ENCODE results near the gene CSF1. TPM values are rescaled to one million over a fixed set of nuclear protein-coding genes. Genes with fewer than 3 reads are reported as not detected.

CSF1 gene
- total and polyA plus RNA-seq, 9 donors, result 13.1 to 57.6 (median 44.3) TPM

DNA sequence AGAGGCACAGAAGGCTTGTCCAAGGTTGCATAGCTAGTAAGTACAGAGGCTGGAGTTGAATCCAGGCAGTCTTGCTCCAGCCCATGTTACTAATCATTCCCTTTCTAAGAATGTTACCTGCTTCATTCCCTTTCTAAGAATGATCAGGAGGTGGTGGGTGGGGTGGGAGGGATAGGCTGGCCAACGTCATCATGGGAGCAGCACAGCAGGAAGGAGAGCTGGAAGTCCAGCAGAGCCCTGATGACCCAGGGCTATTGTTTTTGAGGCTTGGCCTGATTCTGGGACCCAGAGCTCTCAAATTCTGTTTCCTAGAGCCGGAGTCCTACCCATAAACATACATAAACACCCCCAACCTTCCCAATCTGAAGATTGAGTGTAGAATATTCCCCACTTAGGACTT lies 11.8 kb upstream of the CSF1 start:
- H3K4me1 ChIP-seq (ENCODE audit: insufficient read depth), result no peaks in the 10 kb centered on the region
- intact Hi-C loops (cut with DNase I), result no loop called here

DNA sequence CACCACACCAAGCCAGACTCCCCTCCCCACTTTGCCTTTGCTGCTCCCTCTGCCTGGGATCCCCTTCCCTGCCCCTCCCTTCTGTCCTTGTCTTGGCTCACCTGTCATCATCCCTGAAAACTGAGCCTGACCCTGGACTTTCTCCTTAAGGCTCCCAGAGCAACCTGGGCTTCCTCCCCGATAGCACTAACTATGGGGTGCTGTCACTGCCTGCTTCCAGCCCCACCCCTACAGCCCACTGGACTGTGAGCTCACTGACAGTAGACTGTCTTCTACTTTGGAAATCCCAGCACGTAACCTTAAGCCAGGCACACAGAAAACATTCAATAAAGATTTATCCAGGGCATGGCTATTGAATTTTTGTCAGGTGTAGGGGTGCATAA lies 9.5 kb upstream of the CSF1 start:
- no peaks in the 10 kb centered on the region for H3K36me3 ChIP-seq
- no peaks in the 10 kb centered on the region for H3K9me3 ChIP-seq
- DNase-seq, result no peak
- no peaks in the 10 kb centered on the region for H3K4me1 ChIP-seq (ENCODE audit: insufficient read depth)
- no peaks in the 10 kb centered on the region for H3K27me3 ChIP-seq
- TF ChIP-seq POLR2A (IDR thresholded peaks at IDR 0.05), result no peak
- no peak overlapping the region for H3K4me3 ChIP-seq
- no peak overlapping the region for H3K27ac ChIP-seq
- 94 to 100% (median 94%) methylated on average over 2 of the region's 2 CpGs for WGBS, 3 donors
- intact Hi-C loops (cut with DNase I), result no loop called here

More for the DNA sequence above, 11.8 kb upstream of the CSF1 start:
- DNase-seq, result no peak
- no peaks in the 10 kb centered on the region for H3K27me3 ChIP-seq
- no peaks in the 10 kb centered on the region for H3K36me3 ChIP-seq
- H3K4me3 ChIP-seq, result no peak overlapping the region
- 78 to 94% (median 82%) methylated on average over 2 of the region's 2 CpGs for WGBS, 3 donors
- no peaks in the 10 kb centered on the region for H3K9me3 ChIP-seq
- H3K27ac ChIP-seq, result no peak overlapping the region
- no peak for TF ChIP-seq POLR2A (IDR thresholded peaks at IDR 0.05)
- no peak for TF ChIP-seq EP300 (IDR thresholded peaks at IDR 0.05)
- TF ChIP-seq, protein P1, sequence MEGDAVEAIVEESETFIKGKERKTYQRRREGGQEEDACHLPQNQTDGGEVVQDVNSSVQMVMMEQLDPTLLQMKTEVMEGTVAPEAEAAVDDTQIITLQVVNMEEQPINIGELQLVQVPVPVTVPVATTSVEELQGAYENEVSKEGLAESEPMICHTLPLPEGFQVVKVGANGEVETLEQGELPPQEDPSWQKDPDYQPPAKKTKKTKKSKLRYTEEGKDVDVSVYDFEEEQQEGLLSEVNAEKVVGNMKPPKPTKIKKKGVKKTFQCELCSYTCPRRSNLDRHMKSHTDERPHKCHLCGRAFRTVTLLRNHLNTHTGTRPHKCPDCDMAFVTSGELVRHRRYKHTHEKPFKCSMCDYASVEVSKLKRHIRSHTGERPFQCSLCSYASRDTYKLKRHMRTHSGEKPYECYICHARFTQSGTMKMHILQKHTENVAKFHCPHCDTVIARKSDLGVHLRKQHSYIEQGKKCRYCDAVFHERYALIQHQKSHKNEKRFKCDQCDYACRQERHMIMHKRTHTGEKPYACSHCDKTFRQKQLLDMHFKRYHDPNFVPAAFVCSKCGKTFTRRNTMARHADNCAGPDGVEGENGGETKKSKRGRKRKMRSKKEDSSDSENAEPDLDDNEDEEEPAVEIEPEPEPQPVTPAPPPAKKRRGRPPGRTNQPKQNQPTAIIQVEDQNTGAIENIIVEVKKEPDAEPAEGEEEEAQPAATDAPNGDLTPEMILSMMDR (IDR thresholded peaks at IDR 0.05), result no peak

DNA sequence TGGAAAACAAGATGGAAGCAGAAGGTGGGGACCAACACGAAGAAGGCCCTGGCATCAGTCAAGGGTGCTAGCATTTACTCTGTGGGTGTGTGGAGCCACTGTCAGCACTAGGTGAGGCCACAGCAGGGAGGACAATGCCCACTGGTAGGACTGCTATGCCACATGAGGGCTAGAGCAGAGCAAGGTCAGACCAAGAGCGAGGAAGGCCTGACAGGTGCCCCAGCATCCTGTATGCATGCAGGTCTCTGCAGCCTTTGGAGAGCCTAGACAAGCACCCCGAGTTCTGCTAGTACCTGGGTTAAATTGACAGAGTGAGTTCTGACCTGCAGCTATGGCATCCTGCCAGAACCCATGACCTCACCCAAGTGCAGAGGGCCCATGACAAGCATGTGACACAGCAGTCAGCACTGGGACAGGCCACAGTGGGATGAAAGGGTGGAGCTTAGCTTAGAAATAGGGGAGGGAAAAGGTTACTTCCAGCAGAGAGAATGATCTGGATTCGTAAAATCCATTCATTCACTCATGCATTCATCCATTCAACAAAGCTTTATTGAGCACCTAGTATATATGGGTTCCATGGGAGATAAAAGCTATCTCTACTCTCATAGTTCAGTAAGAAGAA lies 9.0 kb upstream of the CSF1 start:
- no peak overlapping the region for H3K4me3 ChIP-seq
- no peaks in the 10 kb centered on the region for H3K4me1 ChIP-seq (ENCODE audit: insufficient read depth)
- intact Hi-C loops (cut with DNase I), result no loop called here
- no peak for DNase-seq
- TF ChIP-seq EP300 (IDR thresholded peaks at IDR 0.05), result no peak
- TF ChIP-seq, protein P1 (IDR thresholded peaks at IDR 0.05), result no peak
- TF ChIP-seq POLR2A (IDR thresholded peaks at IDR 0.05), result no peak
- H3K27ac ChIP-seq, result no peak overlapping the region
- H3K9me3 ChIP-seq, result no peaks in the 10 kb centered on the region
- no peaks in the 10 kb centered on the region for H3K27me3 ChIP-seq
- WGBS, 3 donors, result 91 to 94% (median 93%) methylated on average over 4 of the region's 4 CpGs
- H3K36me3 ChIP-seq, result no peaks in the 10 kb centered on the region

DNA sequence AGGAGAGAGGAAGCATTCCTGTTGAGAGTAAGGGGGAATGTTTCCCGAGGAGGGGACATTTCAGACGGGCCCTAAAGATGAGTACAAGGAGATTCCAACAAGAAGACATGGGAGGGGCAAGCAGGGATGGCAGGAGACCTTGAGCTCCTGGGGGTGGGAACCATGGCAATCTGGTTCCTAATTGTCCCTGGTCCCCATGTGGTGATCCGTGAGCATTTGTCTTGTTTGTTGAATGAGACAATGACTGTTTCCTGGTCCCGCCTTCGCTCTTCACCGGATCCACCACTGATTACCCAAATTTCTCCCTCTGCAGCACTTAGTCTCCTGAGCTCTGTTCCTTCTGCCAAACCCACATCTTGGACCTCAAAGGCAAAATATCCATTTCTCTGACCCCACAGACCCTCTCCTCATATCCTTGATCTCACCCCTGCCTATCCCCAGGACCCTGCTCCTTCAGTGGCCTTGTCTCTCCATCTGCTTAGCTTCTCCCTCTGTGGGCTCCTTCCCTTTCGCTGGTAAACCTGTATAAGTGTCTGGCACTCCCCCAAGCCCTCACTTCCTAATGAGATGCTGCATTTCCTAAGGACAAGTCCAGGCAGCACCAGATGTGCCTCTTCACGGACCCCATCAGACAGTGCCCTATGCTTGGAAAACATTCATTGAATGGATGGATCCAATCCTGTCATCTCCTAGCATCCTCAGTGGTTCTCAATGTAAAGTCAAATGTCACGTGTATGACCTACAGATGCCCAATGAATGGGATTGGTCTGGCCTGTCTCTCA lies 8.3 kb upstream of the CSF1 start:
- Histone ChIP-seq H3K36me3 (no peaks in the 10 kb centered on the region), H3K4me1 (ENCODE audit: insufficient read depth) (no peaks in the 10 kb centered on the region), H3K27me3 (no peaks in the 10 kb centered on the region), H3K9me3 (no peaks in the 10 kb centered on the region), H3K4me3 (no peak overlapping the region), H3K27ac (no peak overlapping the region)
- WGBS, 3 donors, result 87 to 88% (median 88%) methylated on average over 9 of the region's 9 CpGs
- intact Hi-C loops (cut with DNase I), result no loop called here
- DNase-seq, result no peak
- TF ChIP-seq, protein P1 (IDR thresholded peaks at IDR 0.05), result no peak
- TF ChIP-seq EP300 (IDR thresholded peaks at IDR 0.05) (no peak), POLR2A (IDR thresholded peaks at IDR 0.05) (no peak)

DNA sequence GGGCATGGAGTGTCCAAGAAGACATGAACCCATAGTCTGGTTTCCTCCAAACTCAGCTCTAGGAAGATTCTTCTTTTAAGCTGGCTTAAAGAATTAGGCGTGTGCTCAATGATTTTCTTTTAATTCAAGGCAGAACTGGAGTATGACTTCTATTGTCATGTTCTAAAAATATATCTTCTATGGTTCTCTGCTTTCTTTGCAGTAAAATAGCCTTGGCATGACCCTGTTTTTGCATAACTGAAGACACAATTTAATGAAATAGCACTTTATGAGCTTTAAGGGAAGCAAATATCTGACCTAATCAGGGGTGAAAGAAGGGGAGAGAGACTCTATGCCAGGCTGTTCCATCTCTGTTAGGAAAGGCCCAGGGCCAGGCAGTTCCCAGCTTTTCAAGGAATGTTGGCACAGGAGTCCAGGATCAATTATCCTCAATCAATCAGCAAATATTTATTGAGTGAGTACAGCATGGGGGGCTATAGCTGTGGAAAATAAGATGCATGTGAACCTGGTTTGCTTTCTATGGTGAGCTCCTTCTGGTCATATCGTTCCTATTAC lies 7.2 kb upstream of the CSF1 start:
- H3K36me3 ChIP-seq, result no peaks in the 10 kb centered on the region
- DNase-seq, result no peak
- intact Hi-C loops (cut with DNase I), result no loop called here
- whole genome bisulfite sequencing, 3 donors, result 87 to 92% (median 90%) methylated on average over 2 of the region's 2 CpGs
- H3K27me3 ChIP-seq, result no peaks in the 10 kb centered on the region
- H3K9me3 ChIP-seq, result no peaks in the 10 kb centered on the region
- TF ChIP-seq EP300 (IDR thresholded peaks at IDR 0.05), result no peak
- no peak for TF ChIP-seq POLR2A (IDR thresholded peaks at IDR 0.05)
- TF ChIP-seq, protein P1 (IDR thresholded peaks at IDR 0.05), result no peak
- H3K4me1 ChIP-seq (ENCODE audit: insufficient read depth), result no peaks in the 10 kb centered on the region
- no peak overlapping the region for H3K27ac ChIP-seq
- no peak overlapping the region for H3K4me3 ChIP-seq

Measured in ovary (tissue), 9 donors.